HG03159 (cell line): ENCODE measurements around the gene CUZD1.

Experiments
- ATAC-seq: cut with Tn5 transposase; IDR thresholded peaks from one replicate; pipeline ENCODE4 v1.9.1; 2021; ENCODE audit warnings: mild to moderate bottlenecking, moderate library complexity; ENCODE audit not compliant: unreplicated experiment

Gene CUZD1

DNA sequence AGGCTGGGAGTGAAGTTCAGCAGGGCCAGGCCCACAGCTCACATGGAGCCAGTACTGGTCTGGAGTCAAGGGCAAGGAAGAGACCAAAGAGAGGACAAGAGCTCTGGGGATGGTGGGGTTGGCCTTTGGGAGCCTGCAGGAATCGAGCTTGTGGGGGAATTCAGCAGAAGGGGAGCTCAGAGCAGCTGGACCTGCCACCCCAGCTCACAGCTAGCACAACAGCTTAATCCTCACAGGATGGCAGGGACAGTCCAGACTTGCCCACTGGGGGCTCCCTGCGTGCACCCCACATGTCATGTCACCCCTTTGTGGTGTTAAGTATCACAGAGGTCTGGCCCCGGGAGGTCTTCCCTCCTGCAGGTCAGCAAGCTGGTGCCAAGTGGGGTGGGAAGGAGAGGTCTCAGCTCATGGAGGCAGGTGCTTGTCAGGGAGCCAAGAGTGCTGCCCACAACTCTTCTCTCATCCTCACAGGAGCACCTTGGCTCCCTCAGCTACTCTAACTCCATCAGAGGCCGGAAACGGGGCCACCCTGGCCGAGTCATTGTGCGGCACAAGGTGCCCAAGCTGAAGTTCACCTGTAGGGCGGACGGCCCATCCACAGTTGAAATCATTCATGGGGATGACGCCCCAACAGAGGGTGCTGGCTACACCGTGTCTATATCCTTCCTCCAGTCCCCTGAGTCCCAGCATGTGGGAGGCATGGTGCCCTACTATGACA lies 22.5 kb downstream of the CUZD1 start:
- ATAC-seq, result no peak

DNA sequence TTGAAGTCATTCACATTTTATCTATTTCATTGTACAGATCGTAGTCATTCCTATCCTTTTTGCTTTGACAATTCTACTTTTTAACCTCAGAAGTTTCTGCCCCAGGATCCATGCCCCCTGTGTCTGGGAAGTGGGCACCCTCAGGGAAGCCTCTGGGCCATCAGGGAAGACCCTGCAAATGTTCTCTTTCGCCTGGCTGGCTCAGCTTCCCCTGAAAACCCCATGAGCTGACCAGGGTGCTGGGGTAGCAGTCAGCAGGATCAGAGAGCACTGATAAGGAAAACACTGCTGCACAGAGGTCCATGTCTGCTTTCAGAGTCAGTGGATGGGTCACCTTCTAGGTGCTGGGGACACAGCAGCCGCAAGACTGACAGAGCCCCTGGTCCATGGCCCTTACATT lies 23.8 kb downstream of the CUZD1 start:
- no peak for ATAC-seq

GRCh38 chr10:122815458-122815857 lies 30.2 kb downstream of the CUZD1 start:
- no peak for ATAC-seq

DNA sequence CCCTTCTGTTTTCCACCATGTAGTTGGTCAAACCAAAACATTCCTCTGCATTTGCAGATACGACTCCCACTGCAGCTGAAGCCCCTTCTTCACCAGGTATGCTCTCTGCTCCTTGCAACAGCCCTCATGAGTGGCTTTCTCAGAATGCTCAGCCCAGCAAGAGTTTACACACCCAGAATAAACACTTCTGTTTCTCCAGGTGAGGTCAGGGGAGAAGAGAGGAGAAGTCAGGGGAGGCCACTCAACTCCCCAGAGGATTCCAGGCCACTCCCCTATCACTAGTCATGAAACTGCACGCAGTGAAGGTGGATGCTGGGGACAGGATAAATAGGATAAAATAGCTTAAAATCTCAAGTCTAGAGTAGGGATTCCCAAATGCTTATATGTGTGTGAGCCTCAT lies 31.2 kb downstream of the CUZD1 start:
- no peak for ATAC-seq

GRCh38 chr10:122812751-122813150 lies 32.9 kb downstream of the CUZD1 start:
- no peak for ATAC-seq

DNA sequence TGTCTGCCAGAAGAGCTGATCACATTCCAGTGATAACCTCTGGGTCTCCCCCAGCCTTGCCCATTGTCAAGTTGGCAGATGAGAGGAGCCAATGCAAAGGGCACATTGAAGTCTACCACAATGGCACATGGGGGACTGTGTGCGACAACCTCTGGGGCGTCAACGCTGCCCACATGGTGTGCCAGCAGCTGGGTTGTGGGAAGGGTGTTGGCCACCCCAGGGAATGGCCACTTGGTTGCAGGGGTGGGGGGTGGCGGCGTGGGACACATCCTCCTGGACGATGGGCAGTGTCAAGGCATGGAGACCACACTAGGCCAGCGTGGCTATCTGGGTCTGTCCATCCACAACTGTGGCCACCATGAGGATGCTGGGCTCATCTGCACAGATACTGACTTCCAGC lies 43.4 kb downstream of the CUZD1 start:
- ATAC-seq, result no peak

DNA sequence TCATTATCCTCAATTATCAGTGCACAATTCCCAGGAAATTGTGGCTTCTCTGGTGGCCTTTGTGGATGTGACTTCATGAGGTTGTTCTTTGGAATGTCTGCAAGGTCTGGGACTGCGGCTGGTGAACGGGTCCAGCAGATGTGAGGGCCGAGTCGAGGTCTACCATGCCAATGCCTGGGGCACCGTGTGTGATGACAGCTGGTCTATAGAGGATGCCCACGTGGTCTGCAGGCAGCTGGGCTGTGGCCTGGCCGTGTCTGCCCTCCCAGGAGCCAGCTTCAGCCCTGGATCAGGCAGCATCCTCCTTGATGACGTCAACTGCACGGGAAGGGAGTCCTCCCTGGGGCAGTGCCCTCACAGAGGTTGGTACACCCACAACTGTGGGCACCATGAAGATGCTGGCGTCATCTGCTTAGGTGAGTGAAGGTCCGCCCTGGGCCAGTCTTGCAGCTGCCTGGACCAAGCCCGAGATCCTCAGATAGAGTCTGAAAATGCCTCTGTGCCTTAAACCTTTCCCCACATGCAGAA lies 46.9 kb downstream of the CUZD1 start:
- no peak for ATAC-seq

- ATAC-seq, result no peak
Measured at GRCh38 chr10:122796796-122797195, 48.9 kb downstream of the CUZD1 start.

- no peak for ATAC-seq
Measured at GRCh38 chr10:122795924-122796323, 49.7 kb downstream of the CUZD1 start.

GRCh38 chr10:122786269-122786668 lies 59.4 kb downstream of the CUZD1 start:
- ATAC-seq, result no peak

GRCh38 chr10:122782911-122783310 lies 62.7 kb downstream of the CUZD1 start:
- no peak for ATAC-seq
